ENCODE measurements around the gene TTF1.

- TF ChIP-seq, protein P1, sequence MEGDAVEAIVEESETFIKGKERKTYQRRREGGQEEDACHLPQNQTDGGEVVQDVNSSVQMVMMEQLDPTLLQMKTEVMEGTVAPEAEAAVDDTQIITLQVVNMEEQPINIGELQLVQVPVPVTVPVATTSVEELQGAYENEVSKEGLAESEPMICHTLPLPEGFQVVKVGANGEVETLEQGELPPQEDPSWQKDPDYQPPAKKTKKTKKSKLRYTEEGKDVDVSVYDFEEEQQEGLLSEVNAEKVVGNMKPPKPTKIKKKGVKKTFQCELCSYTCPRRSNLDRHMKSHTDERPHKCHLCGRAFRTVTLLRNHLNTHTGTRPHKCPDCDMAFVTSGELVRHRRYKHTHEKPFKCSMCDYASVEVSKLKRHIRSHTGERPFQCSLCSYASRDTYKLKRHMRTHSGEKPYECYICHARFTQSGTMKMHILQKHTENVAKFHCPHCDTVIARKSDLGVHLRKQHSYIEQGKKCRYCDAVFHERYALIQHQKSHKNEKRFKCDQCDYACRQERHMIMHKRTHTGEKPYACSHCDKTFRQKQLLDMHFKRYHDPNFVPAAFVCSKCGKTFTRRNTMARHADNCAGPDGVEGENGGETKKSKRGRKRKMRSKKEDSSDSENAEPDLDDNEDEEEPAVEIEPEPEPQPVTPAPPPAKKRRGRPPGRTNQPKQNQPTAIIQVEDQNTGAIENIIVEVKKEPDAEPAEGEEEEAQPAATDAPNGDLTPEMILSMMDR (IDR thresholded peaks at IDR 0.05) = no peak
- no peak for TF ChIP-seq POLR2A (IDR thresholded peaks at IDR 0.05)
Measured at GRCh38 chr9:132387133-132387532, 19.5 kb downstream of the TTF1 start.
